ENCODE results near the gene DLG2. TPM values are rescaled to one million over a fixed set of nuclear protein-coding genes. Genes with fewer than 3 reads are reported as not detected.

DLG2 gene
- total and polyA plus RNA-seq, 4 donors = 0.30 to 5.5 (median 0.68) TPM

- no peak for DNase-seq (ENCODE audit: low spot score)
- Histone ChIP-seq H3K9ac (ENCODE audit: low read depth in 1 of 2, low read length in 2 of 2) (no peak overlapping the region), H3K4me3 (ENCODE audit: low read depth in 1 of 3, low read length in 3 of 3) (no peak overlapping the region), H3K9me3 (ENCODE audit: control insufficient read depth in 4 of 4, low read length in 3 of 4) (no peaks in the 10 kb centered on the region), H3K27ac (ENCODE audit: low read depth in 1 of 2, low read length in 2 of 2) (no peak overlapping the region), H3K4me1 (ENCODE audit: control insufficient read depth in 4 of 4, insufficient read depth in 4 of 4, low read length in 3 of 4) (peaks cover 2 to 41% (median 37%) of the 10 kb centered on the region in 4 donors), H3K36me3 (ENCODE audit: control insufficient read depth in 4 of 4, insufficient read depth in 3 of 4, low read depth in 1 of 4, low read length in 3 of 4) (no peaks in the 10 kb centered on the region), H3K27me3 (ENCODE audit: control insufficient read depth in 4 of 4, insufficient read depth in 4 of 4, low read length in 3 of 4) (no peaks in the 10 kb centered on the region)
- TF ChIP-seq FOXA1 (IDR thresholded peaks at IDR 0.05) (no peak), ATF3 (IDR thresholded peaks at IDR 0.05) (no peak), EGR1 (IDR thresholded peaks at IDR 0.05; ENCODE audit: low read depth in 2 of 2) (no peak), HNF4A (conservative IDR thresholded peaks at IDR 0.05) (no peak), NR2F2 (IDR thresholded peaks at IDR 0.05) (no peak), SP1 (IDR thresholded peaks at IDR 0.05) (no peak), JUND (IDR thresholded peaks at IDR 0.05) (no peak), YY1 (IDR thresholded peaks at IDR 0.05) (no peak), MAX (IDR thresholded peaks at IDR 0.05) (no peak), FOXA2 (IDR thresholded peaks at IDR 0.05) (no peak), RAD21 (IDR thresholded peaks at IDR 0.05) (no peak), ZBTB33 (IDR thresholded peaks at IDR 0.05) (no peak), GABPA (IDR thresholded peaks at IDR 0.05 in 1 of 2, conservative IDR thresholded peaks at IDR 0.05 in 1 of 2) (no peak), TAF1 (conservative IDR thresholded peaks at IDR 0.05) (no peak), HNF4G (IDR thresholded peaks at IDR 0.05) (no peak), RXRA (IDR thresholded peaks at IDR 0.05) (no peak), REST (IDR thresholded peaks at IDR 0.05) (no peak), CTCF (IDR thresholded peaks at IDR 0.05; ENCODE audit: low read depth, low read length, missing input control) (no peak)
- WGBS = 60% methylated on average over 1 of the region's 1 CpG
Observed at GRCh38 chr11:83835423-83835822, 1791.7 kb downstream of the DLG2 start.
